Hepatocyte (in vitro differentiated cells): ENCODE results near the gene MAD1L1. TPM values are rescaled to one million over a fixed set of nuclear protein-coding genes. Genes with fewer than 3 reads are reported as not detected.

ENCODE experiments used
- DNase-seq: peaks from one replicate; pipeline ENCODE4 v3.0.0-alpha.2; 2016; ENCODE audit warnings: low spot score
- H2AFZ ChIP-seq: fragments of 200-600 bp; sonication (generic); 2 replicates; pipeline ENCODE4 v1.6.0; 2016; ENCODE audit warnings: antibody characterized with exemption, mild to moderate bottlenecking
- H3K27ac ChIP-seq: fragments of 200-600 bp; sonication (generic); 2 replicates; pipeline ENCODE4 v1.5.1; 2016; ENCODE audit warnings: mild to moderate bottlenecking
- H3K27me3 ChIP-seq: fragments of 200-600 bp; sonication (generic); 2 replicates; pipeline ENCODE4 v1.6.1; 2016
- H3K36me3 ChIP-seq: fragments of 200-600 bp; sonication (generic); replicated peaks from 2 replicates; pipeline ENCODE4 v1.5.1; 2016; ENCODE audit warnings: low read depth; ENCODE audit not compliant: insufficient read depth
- H3K4me1 ChIP-seq: fragments of 200-600 bp; sonication (generic); 2 replicates; pipeline ENCODE4 v1.5.1; 2016; ENCODE audit warnings: mild to moderate bottlenecking, moderate library complexity; ENCODE audit not compliant: insufficient read depth
- H3K4me2 ChIP-seq: fragments of 200-600 bp; sonication (generic); 2 replicates; pipeline ENCODE4 v1.6.0; 2016
- H3K4me3 ChIP-seq: fragments of 200-600 bp; sonication (generic); 2 replicates; pipeline ENCODE4 v1.5.1; 2016; ENCODE audit warnings: mild to moderate bottlenecking
- H3K79me2 ChIP-seq: fragments of 200-600 bp; sonication (generic); 2 replicates; pipeline ENCODE4 v1.6.0; 2017; ENCODE audit warnings: mild to moderate bottlenecking
- H3K9me2 ChIP-seq: fragments of 200-600 bp; sonication (generic); replicated peaks from 2 replicates; pipeline ENCODE4 v1.6.0; 2017; ENCODE audit warnings: mild to moderate bottlenecking; ENCODE audit not compliant: insufficient read depth
- H3K9me3 ChIP-seq: fragments of 200-600 bp; sonication (generic); 2 replicates; pipeline ENCODE4 v1.5.1; 2016; ENCODE audit warnings: low read depth, mild to moderate bottlenecking
- H4K20me1 ChIP-seq: fragments of 200-600 bp; sonication (generic); 2 replicates; pipeline ENCODE4 v1.6.0; 2016; ENCODE audit warnings: mild to moderate bottlenecking; ENCODE audit not compliant: insufficient read depth, poor library complexity, severe bottlenecking
- CTCF ChIP-seq: fragments of 200-600 bp; sonication (generic); IDR thresholded peaks from 2 replicates; pipeline ENCODE4 v1.5.1; 2016; ENCODE audit warnings: antibody characterized with exemption, mild to moderate bottlenecking; ENCODE audit not compliant: poor library complexity
- EZH2 ChIP-seq: fragments of 200-600 bp; sonication (generic); IDR thresholded peaks from 2 replicates; pipeline ENCODE4 v1.6.1; 2016; ENCODE audit warnings: antibody characterized with exemption, mild to moderate bottlenecking, borderline replicate concordance
- EZH2phosphoT487 ChIP-seq: fragments of 200-600 bp; sonication (generic); IDR thresholded peaks from one replicate; pipeline ENCODE4 v1.6.1; 2018; ENCODE audit warnings: antibody characterized with exemption, mild to moderate bottlenecking, low read depth, moderate library complexity; ENCODE audit not compliant: unreplicated experiment, severe bottlenecking
- WGBS: methylation state at CpG from one replicate; pipeline ENCODE4 v1.1.6; 2016; ENCODE audit warnings: low lambda C conversion rate; ENCODE audit errors: missing lambda C conversion rate; 5-methylcytosine and 5-hydroxymethylcytosine counted together
- polyA plus RNA-seq: library from polyadenylated mRNA; unstranded; fragments of >200 nt; fragmentation: Nextera tagmentation; extraction: Ambion mirVana; gene quantifications from 2 replicates; pipeline ENCODE4 v1.2.1, GENCODE V29; 2016
- total RNA-seq: library from RNA; depleted of rRNA; stranded (reverse); fragments of >200 nt; gene quantifications from 2 replicates; pipeline ENCODE4 v1.2.3, GENCODE V29; 2014

Gene MAD1L1
- total and polyA plus RNA-seq, 2 experiments from 2014 or later: 30.7 to 31.0 TPM

DNA sequence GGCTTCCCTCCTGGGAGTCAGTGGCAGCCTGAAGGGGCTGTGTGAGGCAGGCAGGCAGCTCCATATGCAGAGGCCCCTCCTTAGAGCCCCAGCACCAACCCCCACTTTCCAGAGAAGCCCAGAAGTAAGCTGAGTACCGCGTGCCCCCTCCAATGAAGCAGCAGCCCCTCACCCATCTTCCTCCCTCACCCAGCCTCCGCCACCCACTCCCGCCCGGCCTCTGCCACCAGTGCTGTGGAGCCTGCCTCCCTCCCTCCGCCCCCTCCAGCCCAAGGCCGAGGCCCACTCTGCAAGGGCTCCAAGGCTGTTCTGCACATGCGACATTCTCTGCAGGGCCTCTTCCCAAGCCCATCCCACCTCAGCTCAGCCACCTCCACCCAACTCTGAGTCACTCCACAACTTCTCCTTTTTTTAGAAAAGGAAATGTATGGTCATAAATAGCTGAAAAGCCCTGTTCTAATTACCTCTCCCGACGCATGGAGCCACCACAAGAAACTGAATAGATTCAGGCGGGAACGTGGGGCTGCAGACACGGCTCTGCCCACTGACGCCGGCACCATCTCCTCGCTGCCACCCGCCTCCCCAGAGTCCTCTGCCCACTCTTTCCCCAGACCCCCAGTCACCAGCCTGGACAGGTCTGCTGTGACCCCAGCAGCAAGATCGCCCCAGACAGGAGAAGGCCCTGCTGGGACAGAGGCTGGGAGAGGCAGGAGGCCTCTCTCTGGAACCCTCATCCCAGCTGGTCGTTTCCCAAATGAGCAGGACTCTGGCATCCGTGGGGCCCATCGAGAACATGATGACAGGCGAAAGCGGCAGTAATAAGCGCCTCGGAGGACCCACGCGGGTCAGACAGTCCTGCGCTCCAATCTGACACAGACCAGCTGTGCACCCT is 213.9 kb downstream of the MAD1L1 start:
- no peaks in the 10 kb centered on the region for H3K27me3 ChIP-seq
- no peak overlapping the region for H3K4me3 ChIP-seq
- WGBS: 52% methylated on average over 27 of the region's 28 CpGs
- TF ChIP-seq EZH2: no peak
- no peaks in the 10 kb centered on the region for H3K9me3 ChIP-seq
- H2AFZ ChIP-seq: no peak overlapping the region
- H3K79me2 ChIP-seq: no peaks in the 10 kb centered on the region
- DNase-seq: peak; percentile 82
- peak overlapping the region; percentile 59 for H3K4me2 ChIP-seq
- H3K27ac ChIP-seq: peak overlapping the region; percentile 88
- H3K4me1 ChIP-seq: peaks cover 17% of the 10 kb centered on the region
- H3K9me2 ChIP-seq: no peaks in the 10 kb centered on the region
- H4K20me1 ChIP-seq: no peaks in the 10 kb centered on the region
- no peaks in the 10 kb centered on the region for H3K36me3 ChIP-seq

- H3K4me3 ChIP-seq: no peak overlapping the region
- H3K4me2 ChIP-seq: peak overlapping the region; percentile 37
- no peaks in the 10 kb centered on the region for H3K9me2 ChIP-seq
- TF ChIP-seq EZH2phosphoT487 (no peak), CTCF (no peak), EZH2 (no peak)
- no peaks in the 10 kb centered on the region for H3K27me3 ChIP-seq
- no peak overlapping the region for H2AFZ ChIP-seq
- H3K36me3 ChIP-seq: no peaks in the 10 kb centered on the region
- H3K27ac ChIP-seq: peak overlapping the region; percentile 88
- WGBS: 87% methylated on average over 23 of the region's 28 CpGs
- H3K9me3 ChIP-seq: no peaks in the 10 kb centered on the region
- no peak for DNase-seq
- H3K79me2 ChIP-seq: no peaks in the 10 kb centered on the region
- H4K20me1 ChIP-seq: no peaks in the 10 kb centered on the region
- H3K4me1 ChIP-seq: peaks cover 17% of the 10 kb centered on the region
Measured at GRCh38 chr7:2017914-2018568, 214.7 kb downstream of the MAD1L1 start.

DNA sequence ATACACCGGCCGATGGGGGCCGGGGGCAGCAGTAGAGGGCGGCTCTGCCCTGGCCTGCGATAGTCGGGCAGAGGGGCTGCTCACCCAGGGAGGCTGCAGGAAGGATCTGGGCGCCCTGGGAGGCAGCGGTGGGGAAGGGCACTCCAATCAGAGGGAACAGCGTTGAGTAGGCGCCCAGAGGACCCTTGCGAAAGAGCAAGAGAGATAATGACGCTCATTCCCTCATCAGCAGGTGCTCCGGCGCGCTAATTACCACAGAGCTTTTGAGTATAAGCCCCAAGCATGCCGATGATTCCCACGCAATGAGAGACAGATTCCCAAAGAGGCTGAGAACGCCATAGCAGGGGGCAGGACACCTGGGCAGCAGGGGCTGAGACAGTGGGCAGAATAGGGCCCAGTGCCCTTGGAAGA is 215.3 kb downstream of the MAD1L1 start:
- no peaks in the 10 kb centered on the region for H3K27me3 ChIP-seq
- H4K20me1 ChIP-seq: no peaks in the 10 kb centered on the region
- H3K27ac ChIP-seq: no peak overlapping the region
- no peaks in the 10 kb centered on the region for H3K9me3 ChIP-seq
- H3K9me2 ChIP-seq: no peaks in the 10 kb centered on the region
- no peaks in the 10 kb centered on the region for H3K79me2 ChIP-seq
- H3K36me3 ChIP-seq: no peaks in the 10 kb centered on the region
- H3K4me1 ChIP-seq: peaks cover 17% of the 10 kb centered on the region
- H2AFZ ChIP-seq: no peak overlapping the region
- TF ChIP-seq EZH2phosphoT487: no peak
- no peak for TF ChIP-seq EZH2
- TF ChIP-seq CTCF: no peak
- no peak for DNase-seq
- no peak overlapping the region for H3K4me3 ChIP-seq
- WGBS: 97% methylated on average over 18 of the region's 18 CpGs
- H3K4me2 ChIP-seq: no peak overlapping the region
